HCT116 (cell line): ENCODE results near the gene TFF3. TPM values are rescaled to one million over a fixed set of nuclear protein-coding genes. Genes with fewer than 3 reads are reported as not detected.

Experiments used
- ATAC-seq: fragments of 200-7000 bp; cut with Tn5 transposase; 2 replicates; pipeline ENCODE4 v1.9.1; 2020; ENCODE audit warnings: mild to moderate bottlenecking, moderate library complexity
- BruUV-seq: library from RNA; stranded (reverse); fragments of 400-500 nt; replicated peaks from 2 replicates; lab custom pipeline; 2021; lab: Mats Ljungman, UMichigan
- CTCF ChIA-PET: fragments of 300-600 bp; sonication (Branson Sonifier 250); formaldehyde crosslinking; loops from one replicate; lab custom pipeline; 2021; ENCODE audit warnings: antibody characterized with exemption; lab: Charles Lee
- POLR2A ChIA-PET: fragments of 300-600, 350-600 bp; sonication (Branson Sonifier 250); formaldehyde crosslinking; loops from one replicate; lab custom pipeline; 2021; ENCODE audit warnings: antibody characterized with exemption; lab: Charles Lee
- RAD21 ChIA-PET, 2 experiments: fragments of 300-600 bp; sonication (Branson Sonifier 250); formaldehyde crosslinking; loops; one replicate each; lab custom pipeline; 2023; ENCODE audit warnings: low total read pairs in 2 of 2; ENCODE audit not compliant: uncharacterized antibody in 2 of 2, unreplicated experiment in 2 of 2, low non-redundant PET in 1 of 2; lab: Charles Lee
- DNase-seq: peaks from one replicate; pipeline ENCODE4 v3.0.0-alpha.2; 2010; ENCODE audit warnings: low read depth, low spot score
- H2AFZ ChIP-seq: fragments of 200-600 bp; shearing (Covaris generic), sonication (generic); 2 replicates; pipeline ENCODE4 v1.6.1; 2017; ENCODE audit warnings: low read depth, mixed run types, mixed read lengths, antibody characterized with exemption, low read length; ENCODE audit not compliant: poor library complexity, severe bottlenecking
- H3K27ac ChIP-seq: 2 replicates; pipeline ENCODE4 v1.5.1; 2012; ENCODE audit warnings: low read depth, low read length
- H3K27me3 ChIP-seq: fragments of 200-600 bp; sonication (generic); 2 replicates; pipeline ENCODE4 v1.6.1; 2016; ENCODE audit warnings: mixed run types, low read length, mixed read lengths; ENCODE audit not compliant: insufficient read depth
- H3K36me3 ChIP-seq, 2 experiments: fragments of 200-500 bp in 1 of 2; fragments of 200-600 bp in 1 of 2; sonication (Bioruptor generic) in 1 of 2; sonication (generic) in 1 of 2; 2 replicates each; pipeline versions ENCODE4 v1.5.1 to v1.6.1; 2014 to 2016; ENCODE audit warnings: low read length in 2 of 2, inconsistent platforms in 1 of 2, mixed read lengths in 1 of 2, mixed run types in 1 of 2; ENCODE audit not compliant: insufficient read depth in 2 of 2, control insufficient read depth in 1 of 2
- H3K4me1 ChIP-seq, 2 experiments: fragments of 200-600 bp in 1 of 2; sonication (generic) in 1 of 2; 2 replicates each; pipeline versions ENCODE4 v1.5.1 to v1.6.1; 2012 to 2017; ENCODE audit warnings: low read length in 2 of 2, inconsistent platforms in 1 of 2, mild to moderate bottlenecking in 1 of 2, mixed read lengths in 1 of 2, mixed run types in 1 of 2, moderate library complexity in 1 of 2; ENCODE audit not compliant: insufficient read depth in 2 of 2, control insufficient read depth in 1 of 2
- H3K4me2 ChIP-seq: fragments of 200-600 bp; sonication (generic); 2 replicates; pipeline ENCODE4 v1.6.1; 2017; ENCODE audit warnings: mixed run types, low read length, mixed read lengths
- H3K4me3 ChIP-seq, 2 experiments: fragments of 200-600 bp in 1 of 2; sonication (generic) in 1 of 2; replicated peaks in 1 of 2; 2 replicates each; pipeline ENCODE4 v1.5.1; 2011 to 2016; ENCODE audit warnings: low read length in 2 of 2, control low read depth in 1 of 2, low read depth in 1 of 2, mild to moderate bottlenecking in 1 of 2, mixed read lengths in 1 of 2, mixed run types in 1 of 2
- H3K79me2 ChIP-seq: fragments of 200-600 bp; sonication (generic); 2 replicates; pipeline ENCODE4 v1.6.1; 2017; ENCODE audit warnings: mild to moderate bottlenecking, mixed run types, low read length, moderate library complexity, mixed read lengths; ENCODE audit not compliant: insufficient read depth
- H3K9ac ChIP-seq: fragments of 200-600 bp; sonication (generic); 2 replicates; pipeline ENCODE4 v1.6.1; 2016; ENCODE audit warnings: low read length, mixed read lengths
- H3K9me2 ChIP-seq: fragments of 200-600 bp; sonication (generic), shearing (Covaris generic); 2 replicates; pipeline ENCODE4 v1.6.1; 2017; ENCODE audit warnings: mixed run types, mild to moderate bottlenecking, moderate library complexity; ENCODE audit not compliant: insufficient read depth
- H3K9me3 ChIP-seq, 2 experiments: fragments of 200-500 bp in 1 of 2; fragments of 200-600 bp in 1 of 2; sonication (Bioruptor generic) in 1 of 2; sonication (generic) in 1 of 2; 2 replicates each; pipeline ENCODE4 v1.6.1; 2014 to 2017; ENCODE audit warnings: low read length in 2 of 2, mixed read lengths in 2 of 2, inconsistent platforms in 1 of 2, low read depth in 1 of 2, mild to moderate bottlenecking in 1 of 2, mixed run types in 1 of 2, moderate library complexity in 1 of 2; ENCODE audit not compliant: control insufficient read depth in 1 of 2, insufficient read depth in 1 of 2
- H4K20me1 ChIP-seq: fragments of 200-600 bp; sonication (generic), shearing (Covaris generic); 2 replicates; pipeline ENCODE4 v1.6.1; 2017; ENCODE audit warnings: mixed run types, mild to moderate bottlenecking, moderate library complexity; ENCODE audit not compliant: insufficient read depth
- ATF3 ChIP-seq: IDR thresholded peaks from 2 replicates; pipeline ENCODE4 v1.6.1; 2012
- CBX3 ChIP-seq: IDR thresholded peaks from 2 replicates; pipeline ENCODE4 v1.6.1; 2012; ENCODE audit warnings: low read depth
- CTCF ChIP-seq, 3 experiments: fragments of 200-600 bp in 1 of 3; sonication (generic) in 1 of 3; IDR thresholded peaks in 2 of 3; conservative IDR thresholded peaks in 1 of 3; 2 replicates each; pipeline ENCODE4 v1.5.1; 2012 to 2017; ENCODE audit warnings: low read depth in 2 of 3, low read length in 2 of 3, antibody characterized with exemption in 1 of 3, borderline replicate concordance in 1 of 3, control low read depth in 1 of 3, mild to moderate bottlenecking in 1 of 3, mixed read lengths in 1 of 3, mixed run types in 1 of 3, moderate library complexity in 1 of 3; ENCODE audit not compliant: insufficient read depth in 1 of 3
- EGR1 ChIP-seq: IDR thresholded peaks from 2 replicates; pipeline ENCODE4 v1.6.1; 2012; ENCODE audit warnings: low read depth
- ELF1 ChIP-seq: IDR thresholded peaks from 2 replicates; pipeline ENCODE4 v1.6.1; 2012; ENCODE audit warnings: low read depth, borderline replicate concordance
- EZH2 ChIP-seq: fragments of 200-600 bp; sonication (generic); IDR thresholded peaks from 2 replicates; pipeline ENCODE4 v1.6.1; 2017; ENCODE audit warnings: antibody characterized with exemption, mixed run types
- EZH2phosphoT487 ChIP-seq: fragments of 200-600 bp; IDR thresholded peaks from 2 replicates; pipeline ENCODE4 v1.6.1; 2018; ENCODE audit warnings: antibody characterized with exemption, borderline replicate concordance
- FOSL1 ChIP-seq: IDR thresholded peaks from 2 replicates; pipeline ENCODE4 v1.6.1; 2012; ENCODE audit warnings: low read depth
- MAX ChIP-seq: IDR thresholded peaks from 2 replicates; pipeline ENCODE4 v1.6.1; 2012
- POLR2A ChIP-seq: IDR thresholded peaks from 2 replicates; pipeline ENCODE4 v1.7.0; 2011; ENCODE audit warnings: borderline replicate concordance; ENCODE audit not compliant: insufficient read depth, insufficient read length; ENCODE audit errors: extremely low read depth
- POLR2AphosphoS5 ChIP-seq: IDR thresholded peaks from 2 replicates; pipeline ENCODE4 v1.6.1; 2011; ENCODE audit warnings: mild to moderate bottlenecking, low read depth, low read length, moderate library complexity
- RAD21 ChIP-seq: IDR thresholded peaks from 2 replicates; pipeline ENCODE4 v1.6.1; 2012; ENCODE audit warnings: low read depth, mild to moderate bottlenecking
- REST ChIP-seq: IDR thresholded peaks from 2 replicates; pipeline ENCODE4 v1.6.1; 2012; ENCODE audit warnings: low read depth
- SIN3A ChIP-seq: IDR thresholded peaks from 2 replicates; pipeline ENCODE4 v1.6.1; 2012; ENCODE audit warnings: low read depth
- SP1 ChIP-seq: IDR thresholded peaks from 2 replicates; pipeline ENCODE4 v1.6.1; 2012; ENCODE audit warnings: low read depth
- SRF ChIP-seq: IDR thresholded peaks from 2 replicates; pipeline ENCODE4 v1.6.1; 2012; ENCODE audit warnings: low read depth
- TCF7L2 ChIP-seq: IDR thresholded peaks from 2 replicates; pipeline ENCODE4 v1.7.0; 2011; ENCODE audit warnings: borderline replicate concordance, inconsistent platforms; ENCODE audit not compliant: insufficient read depth, insufficient read length; ENCODE audit errors: extremely low read depth
- ZBTB33 ChIP-seq: IDR thresholded peaks from 2 replicates; pipeline ENCODE4 v1.6.1; 2011; ENCODE audit warnings: mild to moderate bottlenecking, low read length, moderate library complexity; ENCODE audit not compliant: insufficient replicate concordance; ENCODE audit errors: extremely low read depth
- ZFX ChIP-seq: fragments of 450-650 bp; IDR thresholded peaks from 2 replicates; pipeline ENCODE4 v1.6.1; 2017
- intact Hi-C: fragments of 100-400 bp; cut with micrococcal nuclease; formaldehyde crosslinking; loops from 2 replicates; pipeline ENCODE4 v1.10.0; 2022
- total RNA-seq: library from RNA; stranded (reverse); gene quantifications from one replicate; pipeline ENCODE4 v1.2.1, GENCODE V29; 2021; ENCODE audit not compliant: unreplicated experiment

Gene TFF3
- total RNA-seq, 1 experiment from 2014 or later: 0.22 TPM

- TF ChIP-seq RAD21 (no peak), FOSL1 (no peak), CTCF (IDR thresholded peaks at IDR 0.05 in 2 of 3, conservative IDR thresholded peaks at IDR 0.05 in 1 of 3; ENCODE audit: borderline replicate concordance in 1 of 3, insufficient read depth in 1 of 3, low read depth in 2 of 3, low read length in 2 of 3) (no peak), MAX (no peak), SRF (no peak), REST (no peak), SP1 (no peak), ELF1 (no peak), EZH2 (no peak), POLR2A (no peak), POLR2AphosphoS5 (no peak), ATF3 (no peak), CBX3 (no peak), TCF7L2 (no peak), EGR1 (no peak), SIN3A (no peak), ZBTB33 (no peak), EZH2phosphoT487 (no peak), ZFX (no peak)
These were observed 9.5 kb downstream of the TFF3 start for GRCh38 chr21:42305707-42306147.

More at GRCh38 chr21:42305707-42306147, 9.5 kb downstream of the TFF3 start:
- ATAC-seq (no peak), DNase-seq (no peak)
- Histone ChIP-seq H3K4me2 (no peak overlapping the region), H3K9me3 (no peaks in the 10 kb centered on the region), H3K9me2 (no peaks in the 10 kb centered on the region), H3K9ac (no peak overlapping the region), H3K36me3 (no peaks in the 10 kb centered on the region), H3K4me1 (peaks cover 0 to 5% of the 10 kb centered on the region in 2 experiments; a peak in 1 of 4 replicates), H3K27ac (no peak overlapping the region), H3K4me3 (no peak overlapping the region), H2AFZ (no peak overlapping the region), H4K20me1 (no peaks in the 10 kb centered on the region), H3K27me3 (no peaks in the 10 kb centered on the region), H3K79me2 (no peaks in the 10 kb centered on the region)
- RAD21 ChIA-PET: no interaction called here
- POLR2A ChIA-PET: no interaction called here
- CTCF ChIA-PET: no interaction called here
- BruUV-seq: no TSS peak
- intact Hi-C loops: no loop called here
